Activated naive CD8-positive, alpha-beta T cell treated with anti-CD3 and anti-CD28 coated beads, Interleukin-2, amount 50 U/mL, for 24 hours (primary cell): ENCODE measurements around the gene MIA2.
A peak's percentile ranks its signal among the peaks of the same experiment; 100 is the strongest.

Source experiments
- ATAC-seq: fragments of 150-1000 bp; cut with Tn5 transposase; one replicate; pipeline ENCODE4 v1.10.0; 2021
- DNase-seq: peaks from one replicate; pipeline ENCODE4 v3.0.0; 2021
- H3K27ac Mint-ChIP-seq: one replicate; pipeline ENCODE4 v1.8.0; 2021; ENCODE audit warnings: mild to moderate bottlenecking, mixed read lengths
- H3K27me3 Mint-ChIP-seq: one replicate; pipeline ENCODE4 v1.8.0; 2021; ENCODE audit warnings: mixed read lengths
- H3K36me3 Mint-ChIP-seq: one replicate; pipeline ENCODE4 v1.8.0; 2021; ENCODE audit warnings: low read depth, mixed read lengths
- H3K4me1 Mint-ChIP-seq: one replicate; pipeline ENCODE4 v1.8.0; 2021; ENCODE audit warnings: mixed read lengths
- H3K4me3 Mint-ChIP-seq: one replicate; pipeline ENCODE4 v1.8.0; 2021; ENCODE audit warnings: mild to moderate bottlenecking, moderate library complexity, mixed read lengths
- H3K9me3 Mint-ChIP-seq: one replicate; pipeline ENCODE4 v1.8.0; 2021; ENCODE audit warnings: mixed read lengths

MIA2 gene

GRCh38 chr14:39366460-39367386 is 133.0 kb downstream of the MIA2 start:
- Mint-ChIP-seq H3K9me3 (peaks cover 29% of the 10 kb centered on the region), H3K27ac (no peak overlapping the region), H3K4me1 (no peaks in the 10 kb centered on the region), H3K36me3 (peaks cover 40% of the 10 kb centered on the region), H3K27me3 (no peaks in the 10 kb centered on the region), H3K4me3 (no peak overlapping the region)
- ATAC-seq (peak; percentile 10), DNase-seq (no peak)

- Mint-ChIP-seq H3K27ac (no peak overlapping the region), H3K4me1 (no peaks in the 10 kb centered on the region), H3K9me3 (peaks cover 27% of the 10 kb centered on the region), H3K36me3 (peaks cover 34% of the 10 kb centered on the region), H3K27me3 (no peaks in the 10 kb centered on the region), H3K4me3 (no peak overlapping the region)
- DNase-seq (no peak), ATAC-seq (peak; percentile 24)
Observed at GRCh38 chr14:39367387-39367751, 133.7 kb downstream of the MIA2 start.

DNA sequence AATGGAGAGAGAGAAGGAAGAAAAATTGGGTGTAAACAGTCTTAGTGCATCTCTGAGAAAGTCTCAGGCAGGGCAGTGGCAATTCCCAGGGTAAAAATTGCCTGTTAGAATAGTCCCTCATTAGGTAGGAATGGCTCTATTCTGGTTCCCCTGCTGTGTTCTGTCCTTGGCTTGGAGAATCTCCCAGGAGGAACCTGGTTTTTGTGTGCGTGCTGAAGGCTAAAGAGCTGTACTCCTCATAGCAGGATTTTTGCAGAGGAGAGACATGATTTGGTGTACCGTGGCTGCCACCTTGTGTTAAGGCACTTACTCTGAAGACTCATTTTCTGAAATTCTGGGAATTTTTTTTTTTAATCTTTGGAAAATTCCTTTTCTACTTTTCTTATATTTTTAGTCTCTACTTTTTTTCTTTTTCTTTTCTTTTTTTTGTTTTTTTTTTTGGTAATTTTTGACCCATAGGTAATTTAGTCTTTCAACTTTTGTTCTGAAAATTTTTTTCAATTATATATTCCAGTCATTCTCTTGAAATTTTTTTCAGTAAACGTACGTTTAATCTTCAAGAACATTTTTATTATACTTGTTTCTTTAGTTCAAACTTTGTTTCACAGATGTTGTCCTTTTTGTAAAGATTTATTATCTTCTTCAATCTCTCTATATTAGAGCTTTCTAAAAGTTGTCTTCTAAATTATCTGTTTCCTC is 134.7 kb downstream of the MIA2 start:
- Mint-ChIP-seq H3K4me1 (no peaks in the 10 kb centered on the region), H3K4me3 (no peak overlapping the region), H3K9me3 (peaks cover 20% of the 10 kb centered on the region), H3K27me3 (no peaks in the 10 kb centered on the region), H3K27ac (no peak overlapping the region), H3K36me3 (peaks cover 26% of the 10 kb centered on the region)
- ATAC-seq (no peak), DNase-seq (peak; percentile 18)

DNA sequence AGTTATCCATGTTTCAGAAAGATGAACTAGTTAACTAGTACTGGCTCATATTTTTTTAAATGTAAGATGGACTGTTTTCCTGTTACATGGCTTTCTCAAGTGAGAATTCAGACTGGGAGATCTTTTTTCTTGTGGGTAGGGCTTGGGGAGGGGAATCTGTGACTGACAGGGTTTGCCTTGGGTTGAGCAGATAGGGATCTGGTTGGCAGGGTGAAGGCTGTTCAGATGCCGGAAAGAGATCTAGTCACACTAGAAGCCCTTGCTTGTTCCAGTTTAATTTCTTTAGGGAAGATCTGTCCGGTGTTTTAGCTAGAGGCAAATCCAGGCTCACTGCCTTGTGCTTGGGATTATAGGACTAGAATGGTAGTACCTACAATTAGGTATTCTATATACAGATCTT is 135.3 kb downstream of the MIA2 start:
- ATAC-seq, result no peak
- Mint-ChIP-seq H3K4me1 (no peaks in the 10 kb centered on the region), H3K36me3 (peaks cover 19% of the 10 kb centered on the region), H3K27ac (no peak overlapping the region), H3K27me3 (no peaks in the 10 kb centered on the region), H3K9me3 (peaks cover 16% of the 10 kb centered on the region), H3K4me3 (no peak overlapping the region)
- DNase-seq, result no peak

- ATAC-seq (no peak), DNase-seq (no peak)
- no peak overlapping the region for H3K27ac Mint-ChIP-seq
- H3K9me3 Mint-ChIP-seq, result peaks cover 6% of the 10 kb centered on the region
- no peaks in the 10 kb centered on the region for H3K4me1 Mint-ChIP-seq
- peaks cover 8% of the 10 kb centered on the region for H3K36me3 Mint-ChIP-seq
- H3K4me3 Mint-ChIP-seq, result no peak overlapping the region
- H3K27me3 Mint-ChIP-seq, result no peaks in the 10 kb centered on the region
Observed at GRCh38 chr14:39370415-39370814, 136.7 kb downstream of the MIA2 start.

DNA sequence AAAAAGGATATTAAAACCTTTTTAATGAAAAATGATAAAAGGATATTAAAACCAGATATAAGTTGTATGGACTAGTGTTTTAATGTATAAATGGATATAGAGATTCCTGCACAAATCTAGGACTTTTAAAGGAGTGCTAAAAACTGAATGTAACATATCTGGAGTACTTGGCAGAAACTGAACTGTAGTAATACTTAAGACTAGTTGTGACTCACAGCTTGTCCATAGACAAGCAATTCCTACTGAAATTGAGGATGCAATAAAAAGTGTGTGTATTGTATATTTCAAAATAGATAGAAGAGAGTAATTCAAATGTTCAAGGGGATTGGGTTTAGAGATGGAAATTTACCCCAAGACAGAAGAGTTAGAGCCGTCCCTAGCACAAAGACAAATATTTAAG is 138.9 kb downstream of the MIA2 start:
- H3K4me1 Mint-ChIP-seq, result peaks cover 11% of the 10 kb centered on the region
- DNase-seq, result no peak

DNA sequence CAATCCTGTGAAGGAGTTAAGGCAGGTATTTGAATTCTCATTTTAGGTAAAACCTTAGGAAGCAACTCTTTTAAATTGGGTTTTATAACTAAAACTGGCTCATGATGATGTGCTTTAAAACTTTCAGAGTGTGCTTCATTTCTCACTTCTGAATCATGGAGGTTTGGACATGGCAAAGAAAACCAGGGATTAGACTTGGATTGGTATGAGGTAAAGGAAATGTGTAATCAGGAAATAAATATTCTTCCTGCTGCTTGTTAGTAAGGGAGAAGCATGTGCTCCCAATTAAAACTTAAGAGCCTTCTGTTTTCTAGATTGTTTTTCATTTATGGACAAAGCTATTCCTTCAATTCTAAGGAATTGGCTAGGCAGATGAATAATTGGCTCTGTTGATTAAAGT is 141.1 kb downstream of the MIA2 start:
- no peaks in the 10 kb centered on the region for H3K9me3 Mint-ChIP-seq
- no peak for ATAC-seq
- no peak for DNase-seq
- H3K4me1 Mint-ChIP-seq, result peaks cover 11% of the 10 kb centered on the region
- H3K27ac Mint-ChIP-seq, result no peak overlapping the region
- no peaks in the 10 kb centered on the region for H3K27me3 Mint-ChIP-seq
- no peak overlapping the region for H3K4me3 Mint-ChIP-seq
- peaks cover 4% of the 10 kb centered on the region for H3K36me3 Mint-ChIP-seq

More for the DNA sequence above, 138.9 kb downstream of the MIA2 start:
- H3K9me3 Mint-ChIP-seq, result no peaks in the 10 kb centered on the region
- no peak overlapping the region for H3K27ac Mint-ChIP-seq
- no peak overlapping the region for H3K4me3 Mint-ChIP-seq
- H3K36me3 Mint-ChIP-seq, result peaks cover 4% of the 10 kb centered on the region
- ATAC-seq, result no peak
- H3K27me3 Mint-ChIP-seq, result no peaks in the 10 kb centered on the region

GRCh38 chr14:39376667-39377403 is 143.1 kb downstream of the MIA2 start:
- peaks cover 11% of the 10 kb centered on the region for H3K4me1 Mint-ChIP-seq
- H3K4me3 Mint-ChIP-seq, result no peak overlapping the region
- H3K9me3 Mint-ChIP-seq, result no peaks in the 10 kb centered on the region
- H3K27ac Mint-ChIP-seq, result peak overlapping the region; percentile 26
- no peaks in the 10 kb centered on the region for H3K27me3 Mint-ChIP-seq
- H3K36me3 Mint-ChIP-seq, result no peaks in the 10 kb centered on the region
- ATAC-seq, result no peak
- DNase-seq, result no peak

- ATAC-seq (no peak), DNase-seq (no peak)
- Mint-ChIP-seq H3K4me1 (peaks cover 32% of the 10 kb centered on the region), H3K27me3 (no peaks in the 10 kb centered on the region), H3K36me3 (no peaks in the 10 kb centered on the region), H3K27ac (no peak overlapping the region), H3K4me3 (no peak overlapping the region), H3K9me3 (no peaks in the 10 kb centered on the region)
Observed at GRCh38 chr14:39381366-39381765, 147.7 kb downstream of the MIA2 start.

- Mint-ChIP-seq H3K4me1 (peaks cover 23% of the 10 kb centered on the region), H3K27ac (no peak overlapping the region), H3K4me3 (no peak overlapping the region), H3K9me3 (no peaks in the 10 kb centered on the region), H3K36me3 (no peaks in the 10 kb centered on the region), H3K27me3 (no peaks in the 10 kb centered on the region)
- ATAC-seq (no peak), DNase-seq (no peak)
Observed at GRCh38 chr14:39382463-39382862, 148.7 kb downstream of the MIA2 start.

DNA sequence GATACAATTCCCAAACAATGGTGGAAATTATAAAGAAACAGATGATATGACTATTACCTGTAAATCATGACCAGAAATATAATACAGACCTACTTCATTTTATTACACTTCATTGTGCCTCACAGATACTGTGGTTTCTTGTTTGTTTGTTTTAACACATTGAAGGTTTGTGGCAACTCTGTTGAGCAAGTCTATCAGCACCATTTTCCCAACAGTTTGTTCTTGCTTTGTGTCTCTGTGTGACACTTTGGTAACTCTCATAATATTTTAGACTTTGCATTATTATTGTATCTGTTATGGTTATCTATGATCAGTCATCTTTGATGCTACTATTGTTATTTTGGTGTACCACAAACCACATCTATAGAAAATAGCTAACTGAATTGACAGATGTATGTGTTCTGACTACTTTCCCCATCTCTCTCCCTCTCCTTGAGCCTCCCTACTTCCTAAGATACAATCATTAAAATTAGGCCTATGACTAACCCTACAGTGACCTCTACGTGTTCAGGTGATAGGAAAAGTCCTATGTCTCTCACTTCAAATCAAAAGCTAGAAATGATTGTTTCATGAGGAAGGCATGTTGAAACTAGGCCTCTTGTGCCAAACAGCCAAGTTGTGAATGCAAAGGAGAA is 149.4 kb downstream of the MIA2 start:
- peak; percentile 86 for ATAC-seq
- Mint-ChIP-seq H3K27ac (no peak overlapping the region), H3K4me3 (no peak overlapping the region)

GRCh38 chr14:39383741-39384140 is 150.0 kb downstream of the MIA2 start:
- Mint-ChIP-seq H3K36me3 (no peaks in the 10 kb centered on the region), H3K9me3 (no peaks in the 10 kb centered on the region), H3K27me3 (no peaks in the 10 kb centered on the region), H3K4me3 (no peak overlapping the region), H3K27ac (no peak overlapping the region), H3K4me1 (peaks cover 21% of the 10 kb centered on the region)
- DNase-seq (no peak), ATAC-seq (no peak)

More for the DNA sequence above, 149.4 kb downstream of the MIA2 start:
- Mint-ChIP-seq H3K4me1 (peaks cover 21% of the 10 kb centered on the region), H3K27me3 (no peaks in the 10 kb centered on the region), H3K36me3 (no peaks in the 10 kb centered on the region), H3K9me3 (no peaks in the 10 kb centered on the region)
- no peak for DNase-seq

DNA sequence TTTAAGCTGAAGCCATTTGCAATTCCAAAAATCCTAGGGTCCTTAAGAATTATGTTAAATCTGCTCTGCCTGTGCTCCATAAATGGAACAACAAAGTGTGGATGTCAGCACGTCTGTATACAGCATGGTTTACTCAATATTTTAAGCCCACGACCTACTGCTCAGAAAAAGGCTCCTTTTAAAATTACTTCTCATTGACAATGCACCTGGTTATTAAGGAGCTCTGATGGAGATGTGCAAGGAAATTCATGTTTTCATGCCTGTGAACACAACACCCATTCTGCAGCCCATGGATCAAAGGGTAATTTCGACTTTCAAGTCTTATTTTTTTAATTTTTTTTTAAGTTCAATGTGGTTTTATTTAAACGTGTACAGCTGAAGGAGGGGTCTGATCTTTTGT is 150.5 kb downstream of the MIA2 start:
- H3K4me1 Mint-ChIP-seq, result peaks cover 21% of the 10 kb centered on the region
- H3K4me3 Mint-ChIP-seq, result no peak overlapping the region
- H3K36me3 Mint-ChIP-seq, result no peaks in the 10 kb centered on the region
- ATAC-seq (no peak), DNase-seq (no peak)
- no peaks in the 10 kb centered on the region for H3K9me3 Mint-ChIP-seq
- H3K27me3 Mint-ChIP-seq, result no peaks in the 10 kb centered on the region
- no peak overlapping the region for H3K27ac Mint-ChIP-seq

GRCh38 chr14:39393289-39393688 is 159.6 kb downstream of the MIA2 start:
- DNase-seq (no peak), ATAC-seq (no peak)
- H3K4me1 Mint-ChIP-seq, result peaks cover 21% of the 10 kb centered on the region
- H3K4me3 Mint-ChIP-seq, result no peak overlapping the region
- no peaks in the 10 kb centered on the region for H3K9me3 Mint-ChIP-seq
- H3K27me3 Mint-ChIP-seq, result no peaks in the 10 kb centered on the region
- peaks cover 13% of the 10 kb centered on the region for H3K36me3 Mint-ChIP-seq
- no peak overlapping the region for H3K27ac Mint-ChIP-seq
